Activated gamma-delta T cell treated with Interleukin-2 at 50 U/mL for 16 hours (primary cell): ENCODE data around the gene SIPA1L3.
"Not testable (repeated sequence)": the region's sequence is repeated elsewhere in the genome, so short reads cannot be mapped to it uniquely, and the experiment has no call there.

ENCODE experiments used
- DNase-seq: peaks from one replicate; pipeline ENCODE4 v3.0.0-alpha.2; 2020

Gene SIPA1L3

DNA sequence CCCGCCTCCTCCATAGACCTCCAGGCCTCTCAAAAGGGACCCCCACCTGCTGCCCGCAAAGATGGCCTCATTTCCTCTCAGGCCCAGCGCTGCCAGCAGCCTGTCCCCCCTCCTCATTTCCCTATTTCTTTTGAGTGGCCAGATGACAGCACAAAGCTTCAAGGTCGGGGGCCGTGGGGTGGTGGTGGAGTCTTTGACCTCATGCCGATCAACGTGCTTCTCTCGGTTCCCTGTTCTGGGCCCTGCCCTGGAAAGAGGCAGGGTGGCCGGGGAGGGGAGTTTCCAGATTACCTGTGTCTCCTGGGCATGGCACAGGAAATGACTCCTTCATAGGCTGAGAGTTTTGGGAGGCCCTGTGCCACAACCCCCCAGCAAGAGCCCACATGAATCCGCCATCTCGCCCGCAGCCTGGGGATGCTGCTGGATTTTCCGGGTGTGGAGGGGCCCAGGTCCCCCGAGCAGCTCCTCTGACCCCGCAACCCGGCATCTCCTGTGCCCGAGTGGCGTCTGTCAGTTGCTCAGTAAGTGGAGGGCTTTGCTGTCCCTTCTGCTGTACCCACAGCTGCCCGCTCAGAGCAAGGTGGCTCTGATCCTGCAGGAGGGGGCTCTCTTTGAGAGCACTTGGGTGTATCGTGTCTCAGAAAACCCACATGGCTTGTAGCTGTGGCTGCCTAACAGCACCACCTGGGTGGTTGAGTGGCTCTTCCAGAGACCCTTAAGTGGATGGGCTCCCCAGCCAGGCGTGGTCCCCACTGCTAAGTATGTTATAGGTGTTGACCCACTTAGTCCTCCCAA is 139.4 kb downstream of the SIPA1L3 start:
- DNase-seq = no peak

DNA sequence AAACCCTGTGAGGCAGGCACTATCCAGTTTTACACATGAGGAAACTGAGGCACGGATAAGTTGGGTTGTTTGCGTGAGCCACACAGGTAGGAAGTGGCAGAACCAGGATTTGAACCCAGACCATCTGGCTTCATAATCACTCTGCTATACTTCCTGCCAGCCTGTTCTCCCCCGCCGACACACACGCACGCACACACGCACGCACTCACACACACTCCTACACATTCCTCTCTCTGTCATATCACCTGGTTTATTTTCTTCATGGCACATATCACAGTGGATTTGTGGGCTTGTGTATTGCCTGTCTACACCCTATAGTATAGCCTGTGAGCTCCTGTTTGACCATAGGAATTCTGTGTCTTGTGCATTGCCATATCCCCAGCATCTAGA is 140.0 kb downstream of the SIPA1L3 start:
- no peak for DNase-seq

DNA sequence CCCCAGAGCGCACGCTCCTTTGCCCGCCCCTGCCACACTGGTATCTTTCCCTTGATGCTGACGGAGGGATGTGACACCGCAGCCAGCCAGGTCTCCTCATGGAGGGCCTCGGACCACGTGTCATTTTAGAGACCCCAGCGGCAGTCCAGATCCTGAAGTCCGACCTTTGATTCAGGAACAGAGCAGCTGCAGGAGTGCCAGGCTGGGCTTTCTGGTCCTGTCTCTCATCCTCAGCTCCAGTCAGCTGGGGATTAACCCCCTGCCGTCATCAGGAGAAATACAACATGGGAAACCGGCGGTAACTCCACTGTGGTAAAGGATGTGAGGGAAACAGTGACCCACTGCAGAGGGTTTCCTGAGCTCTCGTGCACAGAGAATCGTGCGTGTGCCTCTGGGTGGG is 140.6 kb downstream of the SIPA1L3 start:
- no peak for DNase-seq

DNA sequence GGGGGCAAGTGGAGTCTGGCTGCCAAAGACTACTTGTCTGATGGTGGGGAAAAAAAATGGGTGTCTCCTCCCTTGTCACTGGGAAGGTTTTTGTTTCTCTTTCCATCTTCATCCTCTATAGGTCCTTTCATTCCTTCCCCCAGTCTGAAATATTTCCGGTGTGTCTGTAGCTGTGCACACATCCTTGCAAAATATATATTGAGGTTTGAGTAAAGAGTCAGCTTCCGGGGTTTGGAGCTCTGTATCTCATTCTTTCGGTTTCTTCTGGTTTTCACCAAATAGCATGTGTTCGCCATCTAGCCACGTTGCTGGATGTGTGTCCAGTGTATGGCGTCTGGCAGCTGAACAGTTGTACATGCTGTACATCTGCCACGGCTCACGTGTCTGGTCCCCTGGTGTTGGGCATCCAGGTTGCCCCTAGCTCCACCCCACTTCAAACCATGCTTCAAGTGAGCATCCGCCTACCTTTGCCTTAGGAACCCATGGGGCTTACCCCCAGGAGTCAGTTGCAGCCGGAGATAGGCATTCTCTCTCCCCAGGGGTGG is 142.2 kb downstream of the SIPA1L3 start:
- peak; percentile 40 for DNase-seq

DNA sequence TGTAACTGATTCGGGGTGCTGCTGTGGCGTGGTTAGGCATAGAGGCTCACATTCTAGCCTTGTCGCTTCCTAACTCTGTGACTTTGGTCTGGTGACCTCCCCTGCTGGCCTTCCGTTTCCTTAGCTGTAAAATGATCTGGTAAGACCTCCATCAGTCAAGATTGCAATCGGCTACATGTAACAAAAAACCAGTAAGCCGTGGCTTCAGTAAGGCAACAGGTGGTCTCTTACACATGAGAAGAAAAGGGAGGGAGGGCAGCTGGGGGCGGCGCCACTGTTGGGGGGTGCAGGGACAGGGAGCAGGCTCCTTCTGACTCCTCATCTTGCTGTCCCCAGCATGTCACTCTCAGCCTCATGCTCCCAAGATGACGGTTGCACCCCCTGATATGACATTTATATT is 148.0 kb downstream of the SIPA1L3 start:
- no peak for DNase-seq

DNA sequence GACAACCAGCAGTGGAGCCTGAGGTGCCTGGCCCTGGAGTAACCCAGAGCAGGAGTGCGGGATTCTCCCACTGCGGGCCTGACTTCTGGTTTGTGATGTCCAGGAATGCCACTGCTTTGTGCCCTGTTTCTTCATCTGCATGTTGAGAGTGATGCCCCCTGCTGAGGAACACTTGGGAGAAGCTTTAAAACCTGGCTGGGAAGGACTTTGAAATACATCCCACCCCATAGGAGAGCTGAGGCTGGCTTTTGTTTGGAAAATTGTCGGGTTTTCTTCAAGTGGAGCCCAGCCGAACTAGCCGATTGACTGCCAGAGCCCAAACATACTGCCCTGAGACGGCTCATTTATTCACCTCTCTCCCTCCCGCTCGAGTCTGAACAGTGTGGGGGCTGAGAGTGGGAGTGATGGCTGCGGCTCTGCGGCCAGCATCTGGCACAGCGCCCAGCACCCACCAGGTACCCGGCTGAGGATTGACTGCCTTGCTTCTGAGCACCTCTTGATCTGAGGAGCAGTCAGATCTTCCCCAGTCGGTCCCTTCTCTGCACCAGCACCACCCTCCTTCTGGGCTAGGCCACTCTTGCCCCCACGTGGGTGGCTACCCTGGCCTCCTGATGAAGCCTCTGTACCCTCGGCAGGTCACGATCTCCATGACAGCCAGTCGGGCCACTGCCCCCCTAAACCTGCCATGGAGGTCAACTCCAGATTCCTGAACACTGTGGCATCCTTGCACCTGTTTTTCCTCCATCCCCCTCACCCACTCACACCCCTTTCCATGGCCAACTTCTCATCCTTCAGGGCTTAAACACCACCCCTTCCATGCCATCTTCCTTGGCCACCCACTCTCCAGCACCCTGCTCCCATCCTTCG is 148.9 kb downstream of the SIPA1L3 start:
- DNase-seq = no peak

DNA sequence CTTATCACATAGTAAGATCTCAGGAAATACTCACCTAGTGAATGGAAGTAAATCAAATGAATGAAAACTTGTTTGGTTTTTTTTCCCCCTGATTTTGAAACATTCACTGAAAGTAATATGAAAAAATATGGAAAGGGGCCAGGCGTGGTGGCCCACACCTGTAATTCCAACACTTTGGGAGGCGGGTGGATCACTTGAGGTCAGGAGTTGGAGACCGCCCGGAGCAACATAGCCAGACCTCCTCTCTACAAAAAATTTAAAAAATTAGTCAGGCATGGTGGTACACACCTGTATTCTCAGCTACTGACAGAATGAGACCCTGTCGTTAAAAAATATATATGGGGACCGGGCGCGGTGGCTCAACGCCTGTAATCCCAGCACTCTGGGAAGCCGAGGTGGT is 149.6 kb downstream of the SIPA1L3 start:
- no peak for DNase-seq

DNA sequence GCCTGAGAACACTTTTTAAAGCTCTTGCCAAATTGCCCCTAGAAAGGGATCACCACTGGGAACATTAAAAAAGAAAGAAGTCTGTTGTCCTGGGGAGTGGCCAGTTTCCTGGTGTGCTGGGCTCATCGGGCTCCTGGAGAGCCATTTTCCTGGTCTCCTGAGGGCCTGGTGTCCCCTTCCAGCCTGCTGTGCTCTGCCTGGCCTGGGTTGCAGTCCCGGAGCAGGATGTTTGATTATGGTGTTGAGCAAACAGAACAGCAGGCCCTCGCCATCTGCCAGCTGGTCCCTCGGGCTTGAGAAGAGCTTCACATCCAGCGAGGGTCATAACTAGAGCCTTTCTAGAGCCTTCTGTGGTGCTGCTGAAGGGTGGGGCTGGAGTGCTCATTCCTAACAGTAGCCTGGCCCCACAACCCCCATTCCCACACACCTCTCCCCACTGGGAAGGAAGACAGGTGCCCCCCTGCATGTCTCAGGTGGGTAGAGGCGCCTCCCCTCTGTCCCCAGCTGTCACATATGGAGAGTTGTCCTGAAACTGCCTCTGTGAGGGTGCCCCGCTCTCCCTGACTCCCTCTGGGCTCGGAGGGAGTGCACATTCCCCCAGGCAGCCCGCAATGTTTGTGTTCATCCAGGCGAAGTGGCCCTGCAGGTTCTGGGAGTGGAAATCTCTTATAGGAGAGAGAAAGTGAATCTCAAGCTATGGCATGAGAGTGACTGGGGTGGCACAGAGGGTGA is 151.1 kb downstream of the SIPA1L3 start:
- no peak for DNase-seq

DNA sequence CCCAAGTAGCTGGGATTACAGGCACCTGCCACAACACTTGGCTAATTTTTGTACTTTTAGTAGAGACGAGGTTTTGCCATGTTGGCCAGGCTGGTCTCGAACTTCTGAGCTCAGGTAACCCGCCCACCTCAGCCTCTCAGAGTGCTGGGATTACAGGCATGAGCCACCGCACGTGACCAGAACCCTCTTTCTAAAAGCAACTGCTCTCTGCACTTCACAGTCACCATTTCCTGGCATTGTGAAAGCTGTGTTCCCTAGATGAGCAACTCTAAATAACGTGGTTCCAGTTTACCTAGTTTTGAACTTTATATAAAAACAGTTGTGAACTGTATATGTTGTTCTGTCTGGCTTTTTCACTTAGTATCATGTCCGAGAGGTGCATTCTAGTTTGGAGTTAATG is 152.9 kb downstream of the SIPA1L3 start:
- no peak for DNase-seq

DNA sequence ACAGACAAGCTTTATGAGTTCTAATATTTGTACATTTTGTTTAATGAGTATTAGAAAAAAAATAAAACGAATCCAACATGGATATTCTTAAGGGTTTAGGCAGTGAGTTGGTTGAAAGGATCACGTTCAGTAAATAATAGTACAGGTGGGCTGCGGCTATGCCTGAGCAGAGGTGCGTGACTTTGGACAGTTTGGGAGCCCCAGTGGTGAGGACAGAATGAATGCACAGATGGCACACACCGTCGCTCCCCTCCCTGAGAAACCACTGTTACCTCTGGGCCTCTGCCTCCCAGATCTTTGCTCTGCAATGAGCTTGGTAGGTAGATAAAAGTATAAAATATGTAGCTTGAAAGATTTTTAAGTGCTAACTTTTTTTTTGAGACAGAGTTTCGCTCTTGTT is 153.3 kb downstream of the SIPA1L3 start:
- DNase-seq = no peak

DNA sequence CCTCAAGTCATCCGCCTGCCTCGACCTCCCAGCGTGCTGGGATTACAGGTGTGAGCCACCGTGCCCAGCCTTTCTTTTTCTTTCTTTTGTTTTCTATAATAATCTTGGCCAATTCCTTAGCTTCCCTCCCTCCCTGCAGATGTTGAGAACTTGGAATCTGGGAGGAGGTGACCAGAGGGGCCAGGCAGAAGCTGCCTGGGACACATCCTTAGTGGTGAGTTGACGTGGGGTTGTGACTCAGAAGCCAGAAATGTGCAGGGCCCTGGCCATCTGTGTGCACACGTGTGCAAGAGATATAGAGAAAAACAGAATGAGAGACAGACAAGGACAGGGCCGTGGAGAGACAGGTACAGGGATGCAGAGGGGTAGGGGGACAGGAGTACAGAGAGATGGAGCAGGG is 154.3 kb downstream of the SIPA1L3 start:
- DNase-seq = no peak

DNA sequence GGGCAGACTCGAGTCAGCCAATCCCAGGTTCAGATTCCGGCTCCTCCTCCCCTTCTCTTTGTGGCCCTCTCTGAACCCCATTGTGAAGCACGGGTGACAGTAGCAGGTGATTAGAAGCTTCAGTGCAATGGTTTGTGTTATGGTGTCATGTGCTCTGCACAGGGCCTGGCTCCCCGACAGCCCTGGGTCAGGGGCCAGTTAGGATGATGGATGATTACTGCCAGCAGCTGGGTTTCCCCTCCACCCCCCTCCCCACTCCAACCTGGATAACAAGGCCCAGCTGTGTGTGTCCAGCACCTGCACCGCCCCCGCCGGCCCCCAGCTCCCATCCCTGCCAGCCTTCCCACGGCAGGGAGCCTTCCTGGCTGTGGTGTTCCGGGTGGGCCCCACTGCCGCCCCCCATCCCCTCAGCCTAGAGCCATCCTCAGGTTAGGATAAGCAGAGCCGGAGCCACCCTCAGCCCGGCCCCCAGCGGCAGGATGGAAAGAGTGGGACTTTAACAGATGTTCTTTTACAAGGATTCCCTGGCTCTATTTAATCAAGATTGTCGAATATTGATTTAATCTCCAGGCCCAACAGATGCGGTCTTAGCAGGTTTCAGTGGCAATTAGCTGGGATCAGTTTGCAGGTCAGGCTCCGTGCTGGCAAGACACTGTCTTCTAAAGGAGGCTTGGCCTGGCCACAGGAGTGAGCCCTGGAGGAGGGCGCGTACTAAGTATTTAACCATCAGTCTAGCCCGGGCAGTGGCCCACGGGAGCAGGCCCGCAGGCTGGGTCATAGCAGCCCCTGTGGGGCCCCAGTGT is 156.2 kb downstream of the SIPA1L3 start:
- no peak for DNase-seq

DNA sequence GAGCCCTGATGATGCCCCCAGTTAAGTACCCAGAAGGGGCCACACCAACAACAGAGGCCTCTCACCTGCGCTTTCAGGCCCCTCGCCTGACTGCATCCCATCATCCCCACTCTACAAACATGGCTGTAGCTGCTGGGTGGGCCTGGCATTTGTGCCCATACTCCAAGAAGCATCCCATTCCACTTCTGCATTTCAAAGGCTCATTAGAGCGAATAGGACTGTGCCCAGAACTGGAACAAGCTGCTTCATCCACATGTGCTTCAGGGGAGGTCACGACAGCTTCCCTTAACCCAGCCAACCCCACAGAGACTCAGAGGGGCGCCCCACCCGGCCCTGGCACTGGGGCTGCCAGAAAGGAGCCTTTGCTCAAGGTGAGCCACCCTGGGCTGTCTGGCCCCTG is 156.9 kb downstream of the SIPA1L3 start:
- DNase-seq = no peak

DNA sequence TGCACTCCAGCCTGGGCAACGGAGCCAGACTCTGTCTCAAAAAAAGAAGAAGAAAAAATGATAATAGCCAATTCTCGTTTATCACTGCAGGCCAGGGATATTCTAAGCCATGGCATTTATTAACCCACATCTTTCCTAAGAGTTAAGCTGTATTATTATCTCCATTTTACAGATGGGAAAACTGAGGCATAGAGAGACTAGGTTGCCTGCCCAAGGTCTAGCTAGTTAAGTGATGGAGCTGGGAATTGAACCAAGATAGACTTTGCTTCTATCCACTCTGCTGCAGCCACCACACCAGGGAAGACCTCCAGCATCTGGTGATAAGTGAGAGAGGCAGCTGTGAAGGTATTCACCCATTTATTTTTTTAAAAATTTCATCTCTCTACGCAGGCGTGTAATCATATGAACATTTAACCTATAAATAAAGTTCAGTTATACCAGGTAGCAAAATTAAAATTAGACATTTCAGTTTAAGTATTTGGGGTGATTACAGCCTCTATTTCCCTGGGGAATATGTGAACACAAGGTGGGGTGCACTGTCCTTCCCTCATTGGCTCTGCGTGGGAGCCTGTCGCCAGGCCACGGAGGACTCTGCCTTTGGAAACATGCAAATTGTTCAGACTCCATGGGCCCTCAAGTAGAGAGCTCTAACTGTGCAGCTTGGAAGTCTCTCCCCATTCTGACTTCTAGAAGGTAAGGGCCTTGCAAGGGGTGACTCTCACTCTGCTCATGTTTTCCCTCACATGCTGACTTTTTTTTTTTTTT is 157.8 kb downstream of the SIPA1L3 start:
- no peak for DNase-seq

DNA sequence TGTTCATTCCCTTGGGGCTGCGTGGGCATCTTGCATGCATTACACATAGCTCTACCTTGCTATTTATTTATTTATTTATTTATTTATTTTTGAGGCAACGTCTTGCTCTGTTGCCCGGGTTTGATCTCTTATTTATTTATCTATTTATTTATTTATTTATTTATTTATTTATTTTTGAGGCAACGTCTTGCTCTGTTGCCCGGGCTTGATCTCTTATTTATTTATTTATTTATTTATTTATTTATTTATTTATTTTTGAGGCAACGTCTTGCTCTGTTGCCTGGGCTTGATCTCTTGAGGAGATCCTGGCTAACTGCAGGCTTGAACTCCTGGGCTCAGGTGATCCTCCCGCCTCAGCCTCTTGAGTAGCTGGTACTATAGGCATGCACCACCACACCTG is 158.8 kb downstream of the SIPA1L3 start:
- not testable (repeated sequence) for DNase-seq

DNA sequence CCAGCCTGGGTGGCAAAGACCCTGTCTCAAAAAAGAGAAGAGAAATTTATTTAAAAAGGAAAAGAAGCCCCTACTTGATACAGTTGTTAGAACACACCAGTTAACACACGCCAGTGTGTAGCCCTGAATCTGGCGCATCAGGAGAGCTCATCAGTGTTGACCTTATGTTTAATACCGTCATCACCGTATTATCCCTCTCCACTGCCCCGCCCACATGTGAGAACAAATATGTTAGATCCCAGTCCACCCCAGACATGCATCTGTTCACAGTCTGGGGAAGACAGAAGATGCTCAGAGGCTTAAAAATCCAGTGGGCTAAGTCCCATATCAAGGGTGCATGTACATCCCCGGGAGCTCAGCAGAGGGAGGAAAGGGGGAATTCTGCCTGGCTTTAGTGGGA is 161.8 kb downstream of the SIPA1L3 start:
- no peak for DNase-seq

DNA sequence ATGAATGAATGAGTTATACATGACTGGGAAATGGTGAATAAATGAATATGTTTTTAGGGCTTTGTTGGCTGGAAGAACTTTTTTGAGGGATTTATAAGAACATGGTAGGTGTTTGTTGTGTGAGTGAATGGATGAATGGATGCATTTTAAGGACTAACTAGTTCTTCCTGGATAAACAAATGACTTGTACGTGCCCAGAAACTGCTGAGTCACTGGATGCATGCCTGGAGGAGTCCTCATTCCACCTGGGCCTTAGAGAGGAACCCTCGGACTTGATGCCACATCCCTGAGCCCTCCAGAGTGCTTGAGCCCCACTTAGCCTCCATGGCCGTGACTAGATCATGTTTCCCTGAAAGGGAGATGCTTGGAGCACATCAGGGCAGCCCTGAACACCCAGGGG is 163.6 kb downstream of the SIPA1L3 start:
- no peak for DNase-seq

DNA sequence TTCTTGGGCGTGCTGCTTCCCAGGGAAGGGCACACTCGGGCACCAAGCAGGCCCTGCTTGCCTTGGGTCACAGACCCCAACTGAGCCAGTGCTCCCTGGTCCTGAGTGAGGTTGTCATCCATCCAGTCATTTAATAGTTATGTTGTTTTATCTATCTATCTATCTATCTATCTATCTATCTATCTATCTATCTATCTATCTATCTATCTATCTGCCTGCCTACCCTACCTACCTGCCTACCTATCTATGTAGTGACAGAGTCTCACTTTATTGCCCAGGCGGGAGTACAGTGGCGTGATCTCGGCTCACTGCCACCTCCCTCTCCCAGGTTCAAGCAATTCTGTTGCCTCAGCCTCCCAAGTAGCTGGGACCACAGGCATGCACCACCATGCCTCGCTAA is 164.0 kb downstream of the SIPA1L3 start:
- DNase-seq = not testable (repeated sequence)

DNA sequence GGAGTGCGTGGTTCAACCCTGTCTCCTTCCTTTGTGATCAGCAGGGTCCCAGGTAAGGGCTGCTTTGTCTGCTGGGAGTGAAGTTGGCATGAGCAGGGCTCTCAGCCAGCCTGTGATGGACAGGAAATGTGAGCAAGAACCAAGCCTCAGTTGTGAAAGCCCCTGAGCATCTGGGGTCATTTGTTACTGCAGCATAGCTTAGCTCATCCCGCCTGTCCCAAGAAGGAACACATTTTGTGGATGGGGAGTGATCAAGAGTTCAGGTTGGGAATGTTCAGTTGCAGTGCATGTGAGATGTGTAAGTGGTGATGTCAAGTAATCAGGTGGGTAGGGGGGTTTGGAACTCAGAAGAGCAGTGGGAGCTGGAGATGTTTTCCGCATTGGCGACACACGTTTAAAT is 164.6 kb downstream of the SIPA1L3 start:
- no peak for DNase-seq

DNA sequence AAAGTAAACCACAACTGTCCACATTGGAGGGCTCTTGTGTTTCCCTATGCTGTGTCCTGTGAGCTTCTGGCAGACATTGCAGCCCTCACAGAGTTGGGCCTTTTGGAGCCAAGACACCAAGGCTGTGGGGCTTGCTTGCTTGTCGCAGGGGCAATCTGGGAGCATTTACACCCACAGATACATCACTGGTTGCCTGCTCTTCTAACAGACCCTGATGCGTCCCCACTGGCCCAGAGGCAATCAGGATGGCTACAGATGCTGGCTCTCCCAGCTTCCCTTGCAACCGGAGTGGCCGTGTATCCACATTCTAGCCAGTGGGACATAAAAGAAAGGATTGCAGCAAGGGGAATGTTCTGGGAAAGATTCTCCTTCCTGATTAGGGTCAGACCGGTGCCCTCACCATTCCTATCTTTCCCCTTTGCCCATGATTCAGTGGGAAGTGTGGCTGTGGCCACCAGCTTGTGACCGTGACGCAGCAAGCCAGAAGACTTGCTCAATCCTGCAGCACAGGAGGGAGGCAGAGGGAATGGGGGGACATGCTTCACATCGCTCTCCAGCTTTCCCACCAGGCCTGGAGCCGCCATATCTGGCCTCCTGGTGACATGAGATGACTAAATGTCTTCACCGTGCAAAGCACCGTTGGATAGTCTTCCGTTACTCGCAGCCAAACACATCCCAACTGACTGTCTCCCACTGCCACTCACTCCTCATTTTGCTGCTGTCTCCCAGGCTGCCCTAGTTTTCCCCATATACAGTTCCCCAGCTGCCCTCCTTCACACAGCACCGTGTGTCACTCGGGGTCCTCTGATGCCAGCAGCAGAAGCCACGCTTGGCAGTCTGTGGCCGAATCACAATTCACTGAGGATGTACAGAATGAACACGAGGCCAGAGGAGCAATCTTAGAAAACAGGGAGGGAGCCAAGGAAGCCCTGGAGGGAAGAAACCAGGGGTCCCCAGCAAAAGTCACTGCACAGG is 166.1 kb downstream of the SIPA1L3 start:
- no peak for DNase-seq
